Sigmoid colon (tissue), 4 donors: Measurements from ENCODE around the gene CCM2L.

Experiments used
- POLR2A ChIP-seq, 2 donors: fragments of 450-650 bp; IDR thresholded peaks; one replicate each; pipeline ENCODE4 v1.6.1; 2016; ENCODE audit warnings: antibody characterized with exemption in 2 of 2, mild to moderate bottlenecking in 2 of 2, moderate library complexity in 2 of 2
- POLR2AphosphoS5 ChIP-seq, 4 donors: sonication (generic); formaldehyde crosslinking; IDR thresholded peaks; one replicate each; pipeline ENCODE4 v1.6.1; 2017; ENCODE audit warnings: antibody characterized with exemption in 4 of 4
- TF ChIP-seq, protein P1 (sequence below), 4 experiments: fragments of 450-650 bp in 3 of 4; fragments of 200-600 bp in 1 of 4; IDR thresholded peaks; one replicate each; pipeline ENCODE4 v1.5.1; 2016 to 2019; ENCODE audit warnings: antibody characterized with exemption in 4 of 4, mild to moderate bottlenecking in 3 of 4, moderate library complexity in 2 of 4

DNA sequence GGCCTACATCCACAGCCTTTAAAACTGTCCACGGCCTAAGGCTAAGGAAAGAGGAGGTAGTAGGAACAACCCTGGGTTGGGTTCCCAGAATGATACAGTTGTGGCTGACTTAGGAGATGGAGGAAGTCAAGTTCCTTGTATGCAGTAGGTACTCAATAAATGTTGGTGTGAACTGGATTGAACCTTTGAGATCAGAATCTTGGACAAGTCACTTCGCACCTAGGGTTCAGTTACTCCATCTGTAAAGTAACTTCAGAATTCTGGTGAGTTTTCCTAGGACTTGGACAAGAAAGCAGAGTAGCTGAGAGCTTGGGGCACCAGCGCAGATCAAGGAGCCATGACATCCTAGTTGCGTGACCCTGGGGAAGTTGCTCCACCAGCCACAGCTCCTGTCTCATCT lies 33.2 kb upstream of the CCM2L start:
- TF ChIP-seq, protein P1, sequence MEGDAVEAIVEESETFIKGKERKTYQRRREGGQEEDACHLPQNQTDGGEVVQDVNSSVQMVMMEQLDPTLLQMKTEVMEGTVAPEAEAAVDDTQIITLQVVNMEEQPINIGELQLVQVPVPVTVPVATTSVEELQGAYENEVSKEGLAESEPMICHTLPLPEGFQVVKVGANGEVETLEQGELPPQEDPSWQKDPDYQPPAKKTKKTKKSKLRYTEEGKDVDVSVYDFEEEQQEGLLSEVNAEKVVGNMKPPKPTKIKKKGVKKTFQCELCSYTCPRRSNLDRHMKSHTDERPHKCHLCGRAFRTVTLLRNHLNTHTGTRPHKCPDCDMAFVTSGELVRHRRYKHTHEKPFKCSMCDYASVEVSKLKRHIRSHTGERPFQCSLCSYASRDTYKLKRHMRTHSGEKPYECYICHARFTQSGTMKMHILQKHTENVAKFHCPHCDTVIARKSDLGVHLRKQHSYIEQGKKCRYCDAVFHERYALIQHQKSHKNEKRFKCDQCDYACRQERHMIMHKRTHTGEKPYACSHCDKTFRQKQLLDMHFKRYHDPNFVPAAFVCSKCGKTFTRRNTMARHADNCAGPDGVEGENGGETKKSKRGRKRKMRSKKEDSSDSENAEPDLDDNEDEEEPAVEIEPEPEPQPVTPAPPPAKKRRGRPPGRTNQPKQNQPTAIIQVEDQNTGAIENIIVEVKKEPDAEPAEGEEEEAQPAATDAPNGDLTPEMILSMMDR (IDR thresholded peaks at IDR 0.05) = no peak
- TF ChIP-seq POLR2A (IDR thresholded peaks at IDR 0.05) = no peak
- TF ChIP-seq POLR2AphosphoS5 (IDR thresholded peaks at IDR 0.05) = no peak
